SK-N-SH (cell line): ENCODE data around the gene DLX2. TPM values are rescaled to one million over a fixed set of nuclear protein-coding genes. Genes with fewer than 3 reads are reported as not detected.

Source experiments
- CTCF ChIA-PET: fragments of 300-600, 350-600 bp; formaldehyde crosslinking; extraction: SDS; loops from one replicate; lab custom pipeline; 2021; lab: Yijun Ruan, JAX
- POLR2A ChIA-PET: fragments of 350-600 bp; sonication (Branson Sonifier 250); formaldehyde crosslinking; extraction: SDS; loops from one replicate; lab custom pipeline; 2020; ENCODE audit warnings: antibody characterized with exemption, inconsistent platforms; lab: Yijun Ruan, JAX
- DNase-seq: peaks from one replicate; pipeline ENCODE4 v3.0.0; 2012
- H2AFZ ChIP-seq: fragments of 200-600 bp; sonication (generic); 2 replicates; pipeline ENCODE4 v1.8.1; 2016; ENCODE audit warnings: antibody characterized with exemption, mild to moderate bottlenecking, low read depth
- H3F3A ChIP-seq: fragments of 200-600 bp; sonication (generic); replicated peaks from 2 replicates; pipeline ENCODE3; 2016; ENCODE audit warnings: antibody characterized with exemption, mild to moderate bottlenecking; ENCODE audit not compliant: insufficient read depth
- H3K27ac ChIP-seq, 2 experiments: fragments of 200-500 bp in 1 of 2; fragments of 200-600 bp in 1 of 2; sonication (Bioruptor generic) in 1 of 2; sonication (generic), shearing (Covaris generic) in 1 of 2; 2 replicates each; pipeline versions ENCODE4 v1.5.1 to v1.6.1; 2014 to 2016; ENCODE audit warnings: low read depth in 2 of 2, inconsistent platforms in 1 of 2, low read length in 1 of 2, mild to moderate bottlenecking in 1 of 2, mixed read lengths in 1 of 2
- H3K27me3 ChIP-seq: fragments of 200-600 bp; sonication (generic), shearing (Covaris generic); 2 replicates; pipeline ENCODE4 v1.6.1; 2016; ENCODE audit warnings: mixed run types; ENCODE audit not compliant: insufficient read depth
- H3K36me3 ChIP-seq, 2 experiments: fragments of 200-500 bp in 1 of 2; fragments of 200-600 bp in 1 of 2; sonication (Bioruptor generic) in 1 of 2; sonication (generic) in 1 of 2; replicated peaks in 1 of 2; 2 replicates each; pipeline versions ENCODE3 to v1.5.1; 2014 to 2016; ENCODE audit warnings: low read length in 1 of 2, mild to moderate bottlenecking in 1 of 2; ENCODE audit not compliant: insufficient read depth in 2 of 2, control insufficient read depth in 1 of 2
- H3K4me1 ChIP-seq, 2 experiments: fragments of 200-500 bp in 1 of 2; fragments of 200-600 bp in 1 of 2; sonication (Bioruptor generic) in 1 of 2; sonication (generic), shearing (Covaris generic) in 1 of 2; 2 replicates each; pipeline versions ENCODE4 v1.5.1 to v1.6.1; 2014 to 2016; ENCODE audit warnings: low read depth in 1 of 2, low read length in 1 of 2, mixed run types in 1 of 2; ENCODE audit not compliant: insufficient read depth in 2 of 2, control insufficient read depth in 1 of 2
- H3K4me2 ChIP-seq: fragments of 200-600 bp; sonication (generic), shearing (Covaris generic); 2 replicates; pipeline ENCODE4 v1.6.1; 2017; ENCODE audit warnings: mixed run types
- H3K4me3 ChIP-seq, 2 experiments: fragments of 200-500 bp in 1 of 2; fragments of 200-600 bp in 1 of 2; sonication (Bioruptor generic) in 1 of 2; sonication (generic), shearing (Covaris generic) in 1 of 2; 2 replicates each; pipeline versions ENCODE4 v1.5.1 to v1.8.1; 2014 to 2016; ENCODE audit warnings: low read depth in 2 of 2, inconsistent platforms in 1 of 2, low read length in 1 of 2, mild to moderate bottlenecking in 1 of 2, mixed read lengths in 1 of 2, moderate library complexity in 1 of 2
- H3K79me2 ChIP-seq: fragments of 200-600 bp; sonication (generic); 2 replicates; pipeline ENCODE4 v1.8.1; 2017; ENCODE audit warnings: mild to moderate bottlenecking; ENCODE audit not compliant: insufficient read depth
- H3K9ac ChIP-seq: fragments of 200-600 bp; sonication (generic); 2 replicates; pipeline ENCODE4 v1.6.1; 2017; ENCODE audit warnings: mixed run types
- H3K9me2 ChIP-seq: fragments of 200-600 bp; sonication (generic); 2 replicates; pipeline ENCODE4 v1.6.1; 2017; ENCODE audit warnings: mixed run types
- H3K9me3 ChIP-seq: fragments of 200-600 bp; sonication (generic); 2 replicates; pipeline ENCODE4 v1.6.1; 2017; ENCODE audit warnings: mixed run types, mild to moderate bottlenecking, moderate library complexity
- H4K20me1 ChIP-seq: fragments of 200-600 bp; sonication (generic); 2 replicates; pipeline ENCODE4 v1.6.1; 2017; ENCODE audit warnings: mild to moderate bottlenecking, mixed run types; ENCODE audit not compliant: insufficient read depth
- CHD2 ChIP-seq: fragments of 150-350 bp; IDR thresholded peaks from 2 replicates; pipeline ENCODE4 v1.6.1; 2018; ENCODE audit warnings: low read length; ENCODE audit not compliant: partially characterized antibody
- ELF1 ChIP-seq: IDR thresholded peaks from 2 replicates; pipeline ENCODE4 v1.4.0; 2012
- EP300 ChIP-seq, 2 experiments: IDR thresholded peaks; 2 replicates each; pipeline versions ENCODE4 v1.4.0 to v1.6.1; 2012; ENCODE audit warnings: borderline replicate concordance in 1 of 2, low read depth in 1 of 2, low read length in 1 of 2
- EZH2phosphoT487 ChIP-seq: fragments of 200-600 bp; sonication (generic); IDR thresholded peaks from 2 replicates; pipeline ENCODE4 v1.6.1; 2017; ENCODE audit warnings: low read depth, mixed run types, mild to moderate bottlenecking, antibody characterized with exemption, moderate library complexity, borderline replicate concordance
- FOXJ3 ChIP-seq: sonication (generic); formaldehyde crosslinking; IDR thresholded peaks from 2 replicates; pipeline ENCODE4 v1.5.1; 2020; ENCODE audit warnings: mild to moderate bottlenecking, missing genetic modification reagents
- FOXM1 ChIP-seq: IDR thresholded peaks from 2 replicates; pipeline ENCODE4 v1.4.0; 2012; ENCODE audit warnings: low read depth, mild to moderate bottlenecking
- GABPA ChIP-seq: IDR thresholded peaks from 2 replicates; pipeline ENCODE4 v1.4.0; 2012; ENCODE audit warnings: low read depth, mild to moderate bottlenecking
- IRF3 ChIP-seq: fragments of 150-350 bp; IDR thresholded peaks from 2 replicates; pipeline ENCODE4 v1.6.1; 2016; ENCODE audit warnings: mild to moderate bottlenecking, low read depth, low read length
- JUND ChIP-seq: IDR thresholded peaks from 2 replicates; pipeline ENCODE4 v1.4.0; 2012
- MAX ChIP-seq: IDR thresholded peaks from 2 replicates; pipeline ENCODE4 v1.4.0; 2012; ENCODE audit warnings: low read depth
- MEF2A ChIP-seq: IDR thresholded peaks from 2 replicates; pipeline ENCODE4 v1.4.0; 2012; ENCODE audit warnings: low read depth, borderline replicate concordance
- NRF1 ChIP-seq: IDR thresholded peaks from 2 replicates; pipeline ENCODE4 v1.6.1; 2012; ENCODE audit warnings: low read depth, mild to moderate bottlenecking, low read length
- PBX3 ChIP-seq: IDR thresholded peaks from 2 replicates; pipeline ENCODE4; 2012
- RAD21 ChIP-seq: IDR thresholded peaks from 2 replicates; pipeline ENCODE4 v1.6.1; 2012; ENCODE audit warnings: mild to moderate bottlenecking, low read length
- RCOR1 ChIP-seq: fragments of 150-350 bp; IDR thresholded peaks from 2 replicates; pipeline ENCODE4 v1.6.1; 2017; ENCODE audit warnings: antibody characterized with exemption, low read length
- REST ChIP-seq: IDR thresholded peaks from 2 replicates; pipeline ENCODE4 v1.6.1; 2012; ENCODE audit warnings: mild to moderate bottlenecking, low read depth, low read length, moderate library complexity
- RXRA ChIP-seq: IDR thresholded peaks from 2 replicates; pipeline ENCODE4 v1.4.0; 2012; ENCODE audit warnings: low read depth, mild to moderate bottlenecking, borderline replicate concordance
- SIN3A ChIP-seq: IDR thresholded peaks from 2 replicates; pipeline ENCODE4 v1.6.1; 2012; ENCODE audit warnings: low read depth, mild to moderate bottlenecking, low read length, moderate library complexity, borderline replicate concordance
- USF1 ChIP-seq: IDR thresholded peaks from 2 replicates; pipeline ENCODE4 v1.4.0; 2012; ENCODE audit warnings: low read depth, borderline replicate concordance
- YY1 ChIP-seq: IDR thresholded peaks from 2 replicates; pipeline ENCODE4 v1.4.0; 2012; ENCODE audit warnings: low read depth, mild to moderate bottlenecking
- WGBS: methylation state at CpG from one replicate; pipeline ENCODE4 v1.1.6; 2017; ENCODE audit warnings: low lambda C conversion rate; 5-methylcytosine and 5-hydroxymethylcytosine counted together
- polyA plus RNA-seq, 3 experiments: library from polyadenylated mRNA; depleted of rRNA; stranded (reverse); fragments of >200 nt; gene quantifications; 2 replicates each; pipeline ENCODE4 v1.2.3, GENCODE V29; 2012

DLX2 gene
- polyA plus RNA-seq, 1 of the 3 experiments (the other 2 are of a cell fraction): 0.02 TPM

DNA sequence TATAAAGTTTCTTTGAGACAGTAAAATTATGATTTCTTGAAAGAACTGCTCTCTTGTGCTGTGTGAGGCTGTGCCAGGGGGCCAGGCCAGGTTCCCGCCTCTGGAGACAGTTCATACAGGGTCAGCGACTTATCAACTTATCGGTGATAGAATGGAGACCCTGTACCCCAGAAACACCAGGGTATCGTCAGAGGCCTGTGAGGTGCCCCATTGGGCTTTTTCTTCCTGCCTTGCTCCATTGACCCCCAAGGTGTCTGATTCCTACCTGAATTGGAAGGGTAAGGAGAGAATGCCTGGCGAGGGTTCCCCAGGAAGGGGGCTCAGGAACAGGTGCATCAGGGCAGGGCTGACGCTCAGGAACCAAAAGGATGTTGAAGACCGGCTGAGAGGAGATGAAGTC, 13.1 kb downstream of the DLX2 start:
- no peak for TF ChIP-seq JUND
- 0 out of 2 replicates have a peak, but pooled peaks have one; percentile 4 for TF ChIP-seq EZH2phosphoT487
- H3K79me2 ChIP-seq: no peaks in the 10 kb centered on the region
- peaks cover 89% of the 10 kb centered on the region for H3K27me3 ChIP-seq
- H3K9me3 ChIP-seq: no peaks in the 10 kb centered on the region
- H3K9ac ChIP-seq: no peak overlapping the region
- H2AFZ ChIP-seq: no peak overlapping the region
- H3F3A ChIP-seq: peaks cover 9% of the 10 kb centered on the region
- no peak overlapping the region for H3K4me3 ChIP-seq
- H4K20me1 ChIP-seq: 0 out of 2 replicates have a peak, but pooled peaks cover 18% of the 10 kb centered on the region
- no peaks in the 10 kb centered on the region for H3K36me3 ChIP-seq
- 59% methylated on average over 7 of the region's 7 CpGs for WGBS
- DNase-seq: no peak
- CTCF ChIA-PET: interaction anchor here (0.8 to 2.1 kb wide), 3 partner anchors 12 to 515 kb away, joined by 3 to 12 read pairs (median 7); partner anchors contain the start of gene DLX2
- H3K9me2 ChIP-seq: no peaks in the 10 kb centered on the region
- peaks cover 0 to 15% of the 10 kb centered on the region in 2 experiments; a peak in 1 of 4 replicates for H3K4me1 ChIP-seq
- H3K27ac ChIP-seq: no peak overlapping the region
- no peak overlapping the region for H3K4me2 ChIP-seq
- POLR2A ChIA-PET: no interaction called here

GRCh38 chr2:172089005-172089504, 13.6 kb downstream of the DLX2 start:
- Histone ChIP-seq H3F3A (peaks cover 8% of the 10 kb centered on the region), H3K36me3 (no peaks in the 10 kb centered on the region), H3K79me2 (no peaks in the 10 kb centered on the region), H3K9ac (no peak overlapping the region)
- no peak for TF ChIP-seq MEF2A
- no peak for TF ChIP-seq SIN3A
- no peak for TF ChIP-seq USF1
- TF ChIP-seq NRF1: no peak
- no peak for TF ChIP-seq RAD21
- TF ChIP-seq EZH2phosphoT487: no peak
- TF ChIP-seq RXRA: no peak
- no peak for TF ChIP-seq FOXJ3 (CRISPR knock-in tag)
- no peak for TF ChIP-seq ELF1
- TF ChIP-seq RCOR1: no peak
- no peak for TF ChIP-seq PBX3
- no peak for TF ChIP-seq MAX
- no peak for TF ChIP-seq FOXM1
- TF ChIP-seq IRF3: no peak
- no peak for TF ChIP-seq REST
- TF ChIP-seq EP300 (IDR thresholded peaks at IDR 0.05; ENCODE audit: borderline replicate concordance in 1 of 2, low read depth in 1 of 2, low read length in 1 of 2): no peak
- no peak for TF ChIP-seq CHD2
- no peak for TF ChIP-seq YY1
- TF ChIP-seq GABPA: no peak
- TF ChIP-seq, all 33 proteins: peak for 0
- ChIA-PET POLR2A (no interaction called here), CTCF (interaction anchor here (1.4 to 2.1 kb wide), 3 partner anchors 10 to 373 kb away, joined by 3 to 12 read pairs (median 5); partner anchors contain the start of gene DLX2)
- Histone ChIP-seq H2AFZ (no peak overlapping the region), H3K9me2 (no peaks in the 10 kb centered on the region), H3K4me1 (peaks cover 0 to 18% of the 10 kb centered on the region in 2 experiments; a peak in 1 of 4 replicates), H3K9me3 (no peaks in the 10 kb centered on the region), H3K27me3 (peaks cover 91% of the 10 kb centered on the region), H4K20me1 (0 out of 2 replicates have a peak, but pooled peaks cover 17% of the 10 kb centered on the region), H3K4me3 (no peak overlapping the region), H3K27ac (no peak overlapping the region), H3K4me2 (no peak overlapping the region)
- DNase-seq: no peak
- 24% methylated on average over 10 of the region's 10 CpGs for WGBS
